GM10248 (cell line): ENCODE measurements around the gene MICAL2.

Experiments used
- CTCF ChIA-PET: fragments of 300-600 bp; sonication (Branson Sonifier 250); formaldehyde crosslinking; extraction: SDS; loops from one replicate; lab custom pipeline; 2021; ENCODE audit warnings: antibody characterized with exemption; lab: Yijun Ruan, JAX
- POLR2A ChIA-PET: fragments of 350-650 bp; sonication (Branson Sonifier 250); formaldehyde crosslinking; extraction: SDS; loops from one replicate; lab custom pipeline; 2020; ENCODE audit warnings: antibody characterized with exemption; lab: Yijun Ruan, JAX
- DNase-seq: peaks from one replicate; pipeline ENCODE4 v3.0.0; 2012; ENCODE audit errors: extremely low spot score
- CTCF ChIP-seq: IDR thresholded peaks from 2 replicates; pipeline ENCODE4 v1.5.1; 2012; ENCODE audit warnings: mild to moderate bottlenecking, low read depth; ENCODE audit errors: extremely low read depth, missing control alignments, control extremely low read depth

The MICAL2 gene

GRCh38 chr11:12229450-12230229 is 119.2 kb downstream of the MICAL2 start:
- ChIA-PET CTCF (interaction anchor here (0.7 kb wide), 1 partner anchor 185 kb away, joined by 3 read pairs; no protein-coding TSS in a partner anchor), POLR2A (no interaction called here)
- TF ChIP-seq CTCF, result no peak
- DNase-seq, result no peak

- ChIA-PET CTCF (interaction anchor here (1.1 kb wide), 1 partner anchor 36 kb away, joined by 3 read pairs; no protein-coding TSS in a partner anchor), POLR2A (no interaction called here)
- no peak for DNase-seq
- TF ChIP-seq CTCF, result no peak
Measured at GRCh38 chr11:12232160-12232559, 121.8 kb downstream of the MICAL2 start.

- POLR2A ChIA-PET, result no interaction called here
- DNase-seq, result no peak
- CTCF ChIA-PET, result interaction anchor here (0.8 to 5.9 kb wide), 11 partner anchors 9 to 189 kb away, joined by 3 to 26 read pairs (median 5); no protein-coding TSS in a partner anchor
- TF ChIP-seq CTCF, result no peak
Measured at GRCh38 chr11:12232817-12233601, 122.6 kb downstream of the MICAL2 start.

GRCh38 chr11:12233602-12233925 is 123.2 kb downstream of the MICAL2 start:
- no peak for TF ChIP-seq CTCF
- DNase-seq, result no peak
- POLR2A ChIA-PET, result no interaction called here
- CTCF ChIA-PET, result interaction anchor here (0.8 to 5.9 kb wide), 11 partner anchors 10 to 189 kb away, joined by 3 to 26 read pairs (median 5); no protein-coding TSS in a partner anchor

GRCh38 chr11:12234221-12234620 is 123.8 kb downstream of the MICAL2 start:
- DNase-seq, result no peak
- TF ChIP-seq CTCF, result no peak
- ChIA-PET CTCF (interaction anchor here (0.9 to 5.9 kb wide), 8 partner anchors 14 to 190 kb away, joined by 3 to 26 read pairs (median 6); no protein-coding TSS in a partner anchor), POLR2A (no interaction called here)

- no peak for DNase-seq
- ChIA-PET CTCF (interaction anchor here (0.7 to 7.1 kb wide), 15 partner anchors 10 to 189 kb away, joined by 3 to 66 read pairs (median 11); no protein-coding TSS in a partner anchor), POLR2A (no interaction called here)
- TF ChIP-seq CTCF, result no peak
Measured at GRCh38 chr11:12235080-12235479, 124.7 kb downstream of the MICAL2 start.
